HG03558 (cell line): ENCODE data around the gene KRT23.
"Not testable (repeated sequence)": the region's sequence is repeated elsewhere in the genome, so short reads cannot be mapped to it uniquely, and the experiment has no call there.

Source experiments
- ATAC-seq: cut with Tn5 transposase; IDR thresholded peaks from one replicate; pipeline ENCODE4 v1.9.1; 2021; ENCODE audit warnings: moderate number of reproducible peaks; ENCODE audit not compliant: unreplicated experiment; ENCODE audit errors: extremely low read depth

Gene KRT23

DNA sequence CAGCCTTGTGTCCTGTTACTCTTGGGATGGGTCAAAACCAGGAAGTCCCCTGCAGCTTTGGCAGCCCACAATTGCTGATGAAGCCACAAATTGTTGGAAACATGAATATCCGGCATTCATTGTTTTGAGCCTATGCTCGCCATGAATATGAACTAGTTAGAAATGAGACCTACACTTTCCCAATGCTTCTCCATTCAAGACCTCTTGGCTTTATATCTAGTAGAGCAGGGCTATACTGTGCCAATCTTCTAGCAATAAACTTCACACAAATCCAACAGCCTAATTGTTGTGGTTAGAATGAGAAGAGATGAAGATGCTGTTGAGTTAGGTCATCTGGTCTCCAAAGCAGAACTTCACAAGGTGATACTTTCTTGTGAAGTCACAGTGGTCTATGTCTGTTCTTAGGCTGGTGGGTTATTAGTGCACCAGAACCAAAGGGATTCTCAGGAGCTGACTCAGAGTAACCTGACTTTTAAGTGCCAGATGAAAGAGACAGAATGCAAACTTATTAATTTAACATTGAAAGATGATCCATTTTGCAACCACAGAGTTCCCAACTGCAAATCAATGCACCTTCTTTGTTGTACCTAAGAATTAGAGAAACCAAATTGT lies 13.7 kb upstream of the KRT23 start:
- ATAC-seq, result no peak

DNA sequence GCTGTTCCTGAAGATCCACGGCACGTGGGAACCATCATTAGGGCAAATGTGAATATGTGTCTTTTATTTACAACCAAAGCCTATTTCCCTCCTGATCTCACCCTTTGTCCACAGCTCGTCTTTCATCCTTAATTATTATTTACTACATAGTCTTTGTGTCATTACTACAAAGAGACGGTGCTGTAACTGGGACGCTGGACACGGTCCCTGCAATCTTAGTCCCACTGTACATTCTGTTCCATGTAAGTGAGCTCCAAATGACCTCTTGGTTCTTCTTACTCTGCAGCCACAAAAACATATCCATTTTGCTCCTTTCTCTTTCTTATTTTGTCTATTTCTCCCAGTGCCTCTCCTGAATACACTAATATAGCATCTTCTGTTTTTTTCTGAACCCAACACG lies 12.7 kb upstream of the KRT23 start:
- no peak for ATAC-seq

DNA sequence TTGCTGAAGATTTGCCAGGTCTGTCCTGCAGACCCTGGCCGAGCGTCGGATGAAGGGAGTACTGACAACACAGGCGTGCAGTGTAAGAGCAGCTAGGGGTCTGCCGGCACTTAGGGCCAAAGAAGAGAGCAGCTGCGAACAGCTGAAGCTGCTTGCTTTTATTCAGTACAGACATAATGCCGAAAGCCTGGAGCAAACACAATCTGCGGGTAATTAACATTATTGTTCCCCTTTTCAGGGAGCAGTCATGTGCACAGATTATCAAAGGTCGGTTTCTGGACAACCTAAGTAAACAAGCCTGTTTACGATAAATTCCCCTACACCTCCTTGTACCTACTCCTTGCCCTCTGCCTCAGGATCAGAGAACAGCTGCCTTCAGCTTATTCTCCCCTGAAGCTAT lies 12.0 kb upstream of the KRT23 start:
- no peak for ATAC-seq

DNA sequence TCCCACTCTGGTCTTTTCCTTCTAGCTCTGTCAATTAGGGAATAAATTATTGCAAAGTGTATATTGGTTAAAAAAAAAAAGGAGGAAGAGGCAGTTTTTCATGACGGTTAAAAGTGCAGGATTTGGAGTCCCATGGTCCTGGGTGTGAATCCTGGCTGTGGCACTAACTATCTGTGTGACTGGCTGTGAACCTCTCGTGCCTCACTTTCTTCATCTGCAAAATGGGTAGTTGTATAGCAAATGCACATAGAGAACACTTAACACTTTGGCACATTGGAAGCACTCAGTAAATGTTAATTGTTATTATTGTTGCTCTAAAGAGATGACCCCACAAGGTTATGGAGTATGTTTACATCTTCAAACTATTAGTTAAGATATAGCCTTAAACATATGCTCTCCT lies 10.5 kb upstream of the KRT23 start:
- no peak for ATAC-seq

DNA sequence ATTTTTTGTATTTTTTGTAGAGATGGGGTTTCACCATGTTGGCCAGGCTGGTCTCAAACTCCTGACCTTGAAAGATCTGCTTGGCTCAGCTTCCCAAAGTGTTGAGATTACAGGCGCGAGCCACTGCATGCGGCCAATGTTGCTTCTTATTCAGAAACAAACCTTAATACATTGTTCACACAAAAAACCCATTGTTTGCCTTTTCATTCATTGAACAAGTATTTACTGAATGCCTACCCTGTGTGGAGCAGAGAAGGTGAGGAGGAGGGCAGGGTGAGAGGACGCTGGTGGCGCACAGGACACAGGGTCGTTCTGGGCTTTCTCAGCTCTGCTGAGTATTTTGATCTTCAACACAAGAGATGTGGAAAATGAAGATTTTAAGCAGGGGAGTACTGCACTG lies 8.0 kb upstream of the KRT23 start:
- ATAC-seq, result no peak

DNA sequence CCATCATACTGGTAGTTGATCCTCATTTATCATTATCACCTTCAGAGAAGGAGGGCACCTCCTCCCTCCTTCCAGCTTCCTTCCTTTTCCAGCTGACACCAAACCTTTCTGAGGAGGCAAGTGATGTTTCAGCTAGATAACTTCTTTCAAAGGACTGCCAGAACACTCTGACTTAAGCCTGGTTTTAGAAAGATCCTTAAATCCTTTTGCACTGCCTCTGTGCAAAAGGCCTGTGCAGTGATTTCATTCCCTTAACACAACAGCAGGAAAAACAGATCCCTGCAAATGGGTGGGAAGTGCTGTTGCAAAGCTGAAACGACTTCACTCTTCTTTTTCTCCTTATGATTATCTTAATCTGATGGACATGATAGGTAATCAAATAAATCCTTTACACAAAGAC lies 7.1 kb upstream of the KRT23 start:
- no peak for ATAC-seq

DNA sequence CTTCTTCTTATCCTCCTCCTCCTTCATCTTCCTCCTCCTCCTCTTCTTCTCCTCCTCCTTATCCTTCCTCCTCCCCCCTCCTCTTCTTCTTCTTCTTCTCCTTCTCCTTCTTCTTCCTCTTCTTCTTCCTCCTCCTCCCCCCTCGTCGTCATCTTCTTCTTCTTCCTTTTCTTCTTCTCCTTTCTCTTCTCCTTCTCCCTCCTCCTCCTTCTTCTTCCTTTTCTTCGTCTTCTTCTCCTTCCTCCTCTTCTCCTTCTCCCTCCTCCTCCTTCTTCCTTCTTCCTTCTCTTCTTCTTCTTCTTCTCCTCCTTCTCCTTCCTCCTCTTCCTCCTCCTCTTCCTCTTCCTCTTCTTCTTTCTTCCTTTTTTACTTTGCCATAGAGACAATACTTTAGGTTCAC lies 5.1 kb upstream of the KRT23 start:
- ATAC-seq, result no peak

DNA sequence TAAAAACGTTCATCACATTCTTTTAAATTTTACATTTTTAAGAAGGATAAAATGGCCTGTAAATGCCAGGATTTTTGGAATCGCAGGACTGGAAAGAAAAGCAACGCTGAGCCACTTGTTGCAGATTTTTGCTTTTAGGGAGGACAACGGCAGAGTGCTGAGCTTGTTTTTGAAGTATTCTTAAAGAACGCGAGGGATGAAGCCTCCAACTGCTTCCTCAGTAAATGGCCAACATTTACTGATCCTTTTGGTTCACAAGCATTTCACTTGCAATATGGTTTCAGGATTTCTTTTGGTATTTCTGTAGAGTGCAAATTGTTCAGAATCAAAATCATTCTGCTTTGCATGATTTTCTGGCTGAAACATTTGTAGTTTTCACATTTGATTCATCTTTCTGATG lies 2.8 kb upstream of the KRT23 start:
- no peak for ATAC-seq

DNA sequence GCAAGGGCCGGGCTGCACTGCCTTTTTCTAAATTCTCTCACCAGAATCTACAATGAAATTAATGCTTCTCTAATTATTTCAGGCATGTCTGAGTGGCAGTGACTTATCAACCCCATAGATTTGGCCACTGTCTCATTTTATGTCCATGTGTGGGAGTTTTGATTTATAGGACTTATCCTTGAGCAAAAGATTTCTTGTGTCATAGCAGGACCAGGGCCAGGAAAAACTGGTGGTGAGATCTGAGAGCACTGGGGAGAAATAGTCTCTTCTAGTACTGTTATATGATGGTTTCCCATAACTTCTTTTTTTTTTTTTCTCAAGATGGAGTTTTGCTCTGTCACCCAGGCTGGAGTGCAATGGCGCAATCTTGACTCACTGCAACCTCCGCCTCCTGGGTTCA lies 1.5 kb upstream of the KRT23 start:
- ATAC-seq, result no peak

DNA sequence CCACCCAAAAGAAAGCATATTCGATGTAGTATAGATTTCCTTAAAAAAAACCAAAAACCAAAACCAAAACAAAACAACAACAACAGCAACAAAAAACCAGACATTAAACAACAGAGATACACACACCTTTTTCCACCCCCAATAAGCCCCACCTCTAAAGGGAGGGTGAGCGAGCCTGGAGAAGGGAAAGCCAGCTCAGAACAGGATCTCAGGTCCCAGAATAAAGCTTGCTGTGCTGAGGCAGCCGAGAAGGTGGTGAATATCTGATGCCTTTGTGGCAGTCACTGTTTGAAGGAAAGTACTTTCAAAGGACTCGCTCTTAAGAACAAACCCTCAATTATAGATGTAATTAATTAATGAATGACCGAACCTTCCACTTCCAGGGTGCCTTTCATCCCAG lies 470 bp downstream of the KRT23 start:
- no peak for ATAC-seq

DNA sequence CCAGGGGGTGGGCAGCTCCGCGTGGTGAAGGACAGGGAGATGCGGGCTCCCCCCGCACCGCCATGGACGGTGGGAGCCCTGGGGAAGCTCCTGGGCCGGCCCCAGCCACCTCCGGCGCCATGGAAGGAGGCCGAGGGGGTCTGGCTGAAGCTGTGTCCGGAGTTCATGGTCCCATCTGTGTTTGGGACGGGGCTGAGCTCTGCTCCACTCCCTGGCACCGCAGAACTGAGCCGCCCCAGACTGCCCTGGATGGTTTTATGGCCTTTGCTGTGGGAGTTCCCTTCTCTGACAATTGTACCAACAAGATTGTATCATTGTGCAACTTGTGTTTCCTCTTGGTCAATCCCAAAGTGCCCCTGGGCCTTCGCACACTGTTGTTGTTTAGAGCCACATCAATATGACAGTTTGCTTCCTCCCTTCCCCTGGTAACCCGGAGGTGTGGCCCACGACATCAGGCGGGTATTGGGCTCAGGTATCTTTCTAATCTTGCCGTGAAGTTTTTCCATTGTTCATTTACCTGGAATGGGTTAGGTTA lies 942 bp downstream of the KRT23 start:
- ATAC-seq, result no peak

DNA sequence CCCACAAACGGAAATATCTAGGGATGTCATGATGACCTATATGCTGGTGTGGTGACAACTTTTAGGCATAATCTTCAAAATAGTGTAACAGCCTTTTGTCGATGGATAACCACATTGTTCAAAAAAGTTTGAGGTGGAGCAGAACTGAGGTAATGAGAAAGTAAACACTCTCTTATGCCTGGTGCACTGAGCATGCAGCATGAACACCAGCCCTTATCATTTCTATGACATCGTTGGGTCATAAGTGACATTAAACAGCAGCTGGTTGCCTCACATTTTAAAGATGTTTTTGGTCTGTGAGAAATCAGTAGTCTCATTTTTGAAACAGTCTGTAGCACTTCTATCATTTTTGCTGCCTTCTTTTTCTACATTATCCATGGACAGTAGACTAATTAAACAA lies 1.8 kb downstream of the KRT23 start:
- no peak for ATAC-seq

DNA sequence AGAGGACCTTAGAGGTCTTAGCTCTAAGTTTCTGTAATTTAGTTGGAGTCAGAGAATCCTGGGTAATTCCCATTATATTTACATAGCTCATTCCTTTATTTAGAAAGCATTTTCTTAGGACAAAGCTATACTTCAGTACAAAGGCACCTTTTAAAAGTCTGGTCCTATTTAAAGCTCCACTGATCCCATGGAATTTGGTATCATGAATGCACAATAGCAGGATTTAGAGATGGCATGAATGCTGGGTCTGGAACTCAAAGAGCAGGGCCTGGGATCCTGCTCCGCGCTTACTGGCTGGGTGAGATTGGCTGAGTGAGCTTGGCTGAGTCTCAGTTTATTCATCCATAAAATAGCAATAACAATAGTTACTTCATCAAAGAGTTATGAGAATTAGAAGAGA lies 4.8 kb downstream of the KRT23 start:
- no peak for ATAC-seq

DNA sequence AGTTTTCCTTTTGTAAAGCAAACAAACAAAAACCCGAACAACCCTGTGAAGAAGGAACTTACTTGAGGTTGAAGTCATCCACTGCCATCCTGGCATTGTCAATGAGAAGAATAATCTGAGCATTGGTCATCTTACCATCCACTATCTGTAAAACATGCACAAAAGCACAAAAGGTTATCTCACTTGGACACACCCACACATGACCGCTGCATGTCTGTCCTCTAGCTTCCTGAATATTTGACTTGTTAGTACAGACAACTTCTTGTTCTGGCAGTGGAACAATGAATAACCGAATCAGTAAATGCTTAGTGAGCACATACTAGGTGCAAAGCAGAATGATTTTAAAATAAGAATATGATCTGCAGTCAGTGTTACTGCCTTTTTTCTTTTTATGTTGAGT lies 6.1 kb downstream of the KRT23 start:
- no peak for ATAC-seq

DNA sequence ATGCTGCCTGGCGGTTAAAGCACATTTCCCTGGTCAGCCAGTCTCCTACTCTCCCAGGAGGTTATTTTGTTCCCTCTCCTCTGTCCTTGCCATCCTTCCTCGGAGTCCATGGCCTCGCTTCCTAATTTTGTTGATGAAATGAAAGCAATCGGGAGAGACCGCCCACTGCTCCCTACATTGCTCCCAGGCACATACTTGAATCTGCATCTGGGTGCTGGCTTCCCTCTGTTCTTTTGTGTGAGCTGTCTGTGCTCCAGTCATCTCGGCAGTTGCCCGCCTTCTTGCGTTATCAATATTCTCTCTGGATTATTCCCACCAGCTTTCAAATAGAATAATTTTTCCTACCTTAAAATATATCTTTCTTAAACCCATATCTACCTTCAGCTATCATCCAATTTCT lies 11.1 kb downstream of the KRT23 start:
- no peak for ATAC-seq

DNA sequence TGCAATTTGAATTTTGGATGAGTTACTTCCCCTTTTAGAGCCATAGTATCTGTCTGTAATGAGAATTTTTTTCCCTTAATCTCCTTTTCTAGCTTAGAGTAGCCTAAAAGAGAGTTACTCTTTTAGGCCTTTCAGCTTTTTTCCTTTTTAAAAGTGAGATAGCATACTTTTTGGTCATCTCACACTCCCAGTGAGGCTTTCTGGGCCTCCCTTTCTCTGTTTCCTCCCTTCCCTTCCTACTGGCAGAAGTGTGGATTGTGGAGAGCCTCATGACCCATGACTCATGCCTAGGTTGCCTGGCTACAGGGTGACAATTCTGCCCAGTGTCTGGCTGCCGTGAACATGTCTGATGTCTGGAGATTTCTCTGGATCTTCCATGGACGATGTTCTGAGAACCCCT lies 15.2 kb downstream of the KRT23 start:
- no peak for ATAC-seq

DNA sequence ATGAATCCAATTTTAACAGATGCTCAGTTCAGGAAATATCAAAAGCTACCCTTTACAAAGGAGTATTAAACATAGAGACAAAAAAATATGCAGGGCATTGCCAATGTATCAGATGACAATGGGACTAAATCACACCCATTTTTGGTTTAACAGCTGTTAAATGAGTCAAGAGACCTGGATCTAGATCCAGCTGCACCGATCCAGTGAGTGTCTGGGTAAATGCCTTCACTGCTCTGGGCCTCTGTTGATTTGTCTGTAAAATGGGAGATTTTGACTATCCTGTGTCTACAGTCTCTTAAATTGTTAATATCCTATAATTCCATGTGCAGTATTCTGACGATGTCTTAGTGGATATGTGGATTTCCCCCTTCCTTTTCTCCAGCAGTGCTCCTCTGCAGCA lies 16.4 kb downstream of the KRT23 start:
- ATAC-seq, result no peak

DNA sequence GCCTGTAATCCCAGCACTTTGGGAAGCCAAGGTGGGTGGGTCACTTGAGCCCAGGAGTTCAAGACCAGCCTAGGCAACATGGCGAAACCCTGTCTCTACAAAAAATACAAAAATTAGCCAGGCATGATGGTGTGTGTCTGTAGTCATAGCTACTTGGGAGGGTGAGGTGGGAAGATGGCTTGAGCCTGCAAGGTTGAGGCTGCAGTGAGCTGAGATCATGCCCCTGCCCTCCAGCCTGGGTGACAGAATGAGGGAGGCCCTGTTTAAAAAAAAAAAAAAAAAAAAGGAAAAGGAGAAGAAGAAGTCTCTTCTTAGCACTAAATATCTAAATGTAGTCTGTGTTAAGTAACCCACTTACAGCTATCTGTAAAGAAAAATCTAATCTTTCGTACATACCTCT lies 20.3 kb downstream of the KRT23 start:
- not testable (repeated sequence) for ATAC-seq

DNA sequence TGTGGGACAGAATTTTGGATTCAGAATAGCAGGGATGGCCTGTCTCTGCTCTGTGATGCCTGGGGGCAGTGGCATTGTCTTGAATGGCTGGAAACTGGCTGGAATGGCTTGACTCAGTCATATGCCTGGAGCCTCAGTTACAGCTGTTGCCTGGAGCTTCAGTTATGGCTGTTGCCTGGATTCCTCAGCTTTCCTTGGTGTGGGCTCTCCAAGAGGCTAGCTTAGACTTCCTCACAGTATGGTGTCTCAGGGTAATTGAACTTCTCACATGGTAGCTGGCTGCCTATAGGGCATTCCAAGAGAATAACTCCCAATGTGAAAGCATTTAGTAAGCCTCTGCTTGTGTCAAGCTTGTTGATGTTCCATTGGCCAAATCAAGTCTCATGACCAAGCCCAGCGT lies 21.1 kb downstream of the KRT23 start:
- ATAC-seq, result no peak

DNA sequence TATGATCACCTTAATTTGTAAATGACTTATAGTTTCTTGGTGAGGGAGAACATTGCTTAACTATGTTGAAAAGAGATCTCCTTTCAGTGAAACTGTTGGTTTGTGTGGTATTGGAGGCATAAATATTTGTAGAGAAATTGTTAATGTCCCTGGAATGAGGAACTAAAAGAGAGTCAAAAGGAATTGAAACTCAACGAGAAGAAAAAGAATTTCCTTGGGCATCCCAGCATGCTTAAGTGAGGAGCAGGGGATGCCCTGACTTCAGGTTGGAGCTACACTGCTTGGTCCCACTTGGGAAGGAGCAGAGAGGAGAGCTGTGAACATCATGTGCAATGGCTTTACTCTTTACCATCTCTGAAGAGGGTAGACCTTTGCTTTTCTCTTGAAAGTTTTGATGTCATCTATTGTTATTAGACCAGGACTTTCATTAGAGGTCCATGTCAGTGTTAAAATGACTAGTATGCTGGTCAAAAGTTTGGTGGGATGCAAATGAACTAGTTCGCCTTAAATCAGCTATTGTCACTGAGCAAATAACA lies 21.7 kb downstream of the KRT23 start:
- ATAC-seq, result no peak

DNA sequence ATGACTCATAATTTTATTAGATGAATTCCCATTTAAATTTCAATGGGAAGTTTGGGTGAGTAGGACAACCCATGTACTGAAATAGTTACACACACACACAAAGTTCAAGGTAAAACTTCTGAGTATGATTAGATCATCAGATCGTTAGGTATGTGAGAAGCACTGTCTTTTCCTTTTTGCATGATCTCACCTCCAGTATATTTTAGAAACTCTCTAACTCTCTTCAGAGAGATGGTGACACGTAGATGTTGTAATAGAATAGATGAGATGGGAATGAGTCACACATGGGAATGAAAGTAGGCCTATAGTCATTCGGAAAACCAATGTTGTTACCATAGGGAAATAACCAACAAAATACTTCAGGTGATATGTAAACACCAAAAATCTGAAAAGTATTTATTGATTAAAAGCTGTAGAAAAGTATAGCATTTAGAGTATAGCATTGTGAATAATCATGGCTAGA lies 22.2 kb downstream of the KRT23 start:
- ATAC-seq, result no peak

DNA sequence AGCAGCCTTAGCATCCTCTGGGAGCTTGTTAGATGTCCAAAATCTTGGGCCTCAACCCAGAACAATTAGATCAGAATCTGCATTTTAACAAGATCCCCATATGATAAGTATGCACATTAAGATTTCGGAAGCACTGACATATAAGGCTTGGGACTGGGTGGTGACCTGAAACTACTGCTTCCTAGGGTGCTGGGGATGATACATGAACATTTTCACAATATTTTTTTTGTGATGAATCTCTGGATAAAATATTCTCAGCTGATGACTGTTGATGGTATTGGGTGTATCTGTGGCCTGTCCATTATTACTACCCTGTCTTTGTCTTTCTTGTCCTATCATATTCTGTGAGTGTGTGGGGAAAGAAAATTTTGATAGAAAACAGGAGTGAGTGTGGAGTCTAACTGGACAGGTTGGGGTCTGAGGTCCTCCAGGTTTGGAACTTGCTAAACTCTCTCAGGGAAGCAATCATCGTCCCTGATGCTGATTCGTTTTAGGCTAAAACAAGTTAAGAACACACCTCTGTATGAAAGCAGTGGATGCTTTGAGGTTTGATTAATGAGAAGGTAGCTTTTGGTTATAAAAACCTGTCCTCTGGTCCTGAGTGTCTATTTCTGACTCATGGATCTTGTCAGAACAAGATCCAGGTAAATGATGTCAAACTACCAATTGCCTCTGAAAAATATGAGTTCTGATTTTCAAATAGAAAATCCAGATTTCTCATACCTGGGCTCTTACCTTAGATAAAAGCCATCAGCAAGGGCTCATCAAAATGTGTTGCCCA lies 23.2 kb downstream of the KRT23 start:
- no peak for ATAC-seq
